GM18873 (cell line): ENCODE measurements around the gene TRIP6.
"Not testable (repeated sequence)": the region's sequence is repeated elsewhere in the genome, so short reads cannot be mapped to it uniquely, and the experiment has no call there.

ENCODE experiments used
- ATAC-seq: cut with Tn5 transposase; IDR thresholded peaks from one replicate; pipeline ENCODE4 v1.9.1; 2021; ENCODE audit warnings: mild to moderate bottlenecking, moderate library complexity, moderate number of reproducible peaks; ENCODE audit not compliant: unreplicated experiment, low FRiP score

TRIP6 gene

GRCh38 chr7:100902638-100903037 lies 35.5 kb downstream of the TRIP6 start:
- no peak for ATAC-seq

DNA sequence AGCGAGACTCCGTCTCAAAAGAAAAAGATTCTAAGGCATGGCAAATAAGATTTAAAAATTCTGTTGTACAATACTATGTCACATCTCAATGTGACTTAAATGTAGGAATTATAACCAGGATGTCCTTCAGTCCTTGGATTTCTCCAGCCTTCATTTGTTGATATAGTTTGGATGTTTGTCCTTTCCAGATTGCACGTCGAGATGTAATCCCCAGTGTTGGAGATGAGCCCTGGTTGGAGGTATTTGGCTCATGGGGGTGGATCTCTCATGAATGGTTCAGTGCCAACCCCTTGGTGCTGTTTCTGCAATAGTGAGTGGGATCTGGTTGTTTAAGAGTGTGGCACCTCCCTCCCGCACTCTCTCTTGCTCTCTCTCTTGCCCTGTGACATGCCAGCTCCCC lies 41.3 kb downstream of the TRIP6 start:
- no peak for ATAC-seq

DNA sequence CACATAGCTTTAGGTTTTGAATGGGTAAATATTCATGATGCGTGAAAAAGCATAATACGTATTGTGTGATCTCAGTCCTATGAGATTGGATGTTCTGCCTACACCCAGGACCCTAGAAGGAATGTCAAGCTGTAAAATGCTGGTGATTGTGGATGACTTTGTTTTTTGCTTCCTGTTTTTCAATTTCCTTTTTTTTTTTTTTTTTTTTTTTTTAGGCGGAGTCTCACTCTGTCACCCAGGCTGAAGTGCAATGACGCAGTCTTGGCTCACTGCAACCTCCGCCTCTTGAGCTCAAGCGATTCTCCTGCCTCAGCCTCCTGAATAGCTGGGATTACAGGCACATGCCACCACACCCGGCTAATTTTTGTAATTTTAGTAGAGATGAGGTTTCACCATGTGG lies 43.3 kb downstream of the TRIP6 start:
- ATAC-seq, result not testable (repeated sequence)

DNA sequence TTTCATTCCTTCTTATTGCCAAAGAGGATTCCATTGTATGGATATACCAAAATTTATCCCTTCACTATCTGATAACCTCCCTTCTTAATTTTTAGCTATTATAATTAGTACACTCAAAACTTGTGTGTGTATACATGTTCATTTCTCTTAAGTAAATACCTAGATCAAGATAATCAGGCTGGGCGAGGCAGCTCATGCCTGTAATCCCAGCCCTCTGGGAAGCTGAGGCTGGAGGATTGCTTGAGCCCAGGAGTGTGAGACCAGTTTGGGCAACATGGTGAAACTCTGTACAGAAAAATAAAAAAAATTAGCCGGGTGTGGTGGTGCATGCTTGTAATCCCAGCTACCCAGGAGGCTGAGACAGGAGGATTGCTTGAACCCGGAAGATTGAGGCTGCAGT lies 44.3 kb downstream of the TRIP6 start:
- no peak for ATAC-seq

- ATAC-seq, result no peak
These were observed 47.2 kb downstream of the TRIP6 start for GRCh38 chr7:100914208-100914878.

GRCh38 chr7:100914879-100915447 lies 47.8 kb downstream of the TRIP6 start:
- ATAC-seq, result no peak

- ATAC-seq, result not testable (repeated sequence)
These were observed 52.1 kb downstream of the TRIP6 start for GRCh38 chr7:100919335-100919734.

DNA sequence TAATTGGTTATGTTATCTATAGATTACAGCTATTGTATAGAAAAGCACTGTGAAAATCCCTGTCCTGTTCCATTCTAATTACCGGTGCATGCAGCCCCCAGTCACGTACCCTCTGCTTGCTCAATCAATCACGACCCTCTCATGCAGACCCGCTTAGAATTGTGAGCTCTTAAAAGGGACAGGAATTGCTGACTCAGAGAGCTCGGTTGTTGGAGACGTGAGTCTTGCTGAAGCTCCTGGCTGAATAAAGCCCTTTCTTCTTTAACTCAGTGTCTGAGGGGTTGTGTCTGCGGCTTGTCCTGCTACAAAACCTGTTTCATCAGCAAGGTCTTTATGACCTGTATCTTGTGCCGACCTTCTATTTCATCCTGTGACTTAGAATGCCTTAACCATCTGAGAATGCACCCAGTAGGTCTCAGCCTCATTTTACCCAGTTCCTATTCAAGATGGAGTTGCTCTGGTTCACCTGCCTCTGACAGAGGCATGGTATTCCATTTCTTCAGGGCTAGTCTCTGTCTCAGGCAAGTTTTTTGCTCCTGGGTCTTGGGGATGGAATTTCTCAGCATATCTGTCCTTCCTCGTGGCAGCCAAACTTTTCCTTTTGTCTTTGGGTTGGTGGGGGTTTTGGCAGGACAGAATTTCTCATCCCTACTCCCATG lies 52.7 kb downstream of the TRIP6 start:
- ATAC-seq, result not testable (repeated sequence)

- no peak for ATAC-seq
These were observed 53.9 kb downstream of the TRIP6 start for GRCh38 chr7:100921039-100921438.
